ENCODE measurements around the gene MAP2.

The MAP2 gene

DNA sequence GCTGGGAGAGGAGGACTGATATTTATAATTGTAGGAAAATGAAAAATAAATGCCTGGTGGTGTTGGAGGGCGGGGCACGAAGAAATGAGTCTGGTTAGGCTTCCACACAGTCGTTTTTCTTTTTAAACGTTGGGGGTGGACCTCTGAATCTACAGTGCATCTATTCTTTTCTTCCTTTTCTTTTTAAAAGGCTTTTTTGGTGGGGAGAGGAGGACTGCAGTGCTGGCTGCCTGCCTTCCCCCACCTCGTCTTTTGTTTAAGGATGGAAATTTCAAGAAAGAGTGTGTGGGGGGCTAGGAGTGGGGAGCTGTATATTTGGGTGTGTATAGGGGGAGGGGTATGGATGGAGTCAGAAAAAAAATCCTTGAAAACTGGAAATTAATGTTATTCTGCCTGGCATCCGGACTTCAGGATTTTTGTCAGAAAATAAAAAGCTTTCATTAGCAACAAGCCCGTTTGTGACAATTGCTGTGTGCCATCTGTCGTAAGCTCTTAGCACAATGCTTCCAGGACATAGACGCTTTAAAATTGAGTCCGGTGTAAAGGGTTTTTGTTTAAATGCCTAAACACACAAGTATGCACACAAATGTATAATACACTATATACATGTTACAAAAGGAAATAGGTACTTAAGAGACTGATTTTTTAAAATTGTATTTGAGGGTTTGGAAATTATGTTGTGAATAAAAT, 1.1 kb downstream of the MAP2 start:
- DNase-seq: no peak

DNA sequence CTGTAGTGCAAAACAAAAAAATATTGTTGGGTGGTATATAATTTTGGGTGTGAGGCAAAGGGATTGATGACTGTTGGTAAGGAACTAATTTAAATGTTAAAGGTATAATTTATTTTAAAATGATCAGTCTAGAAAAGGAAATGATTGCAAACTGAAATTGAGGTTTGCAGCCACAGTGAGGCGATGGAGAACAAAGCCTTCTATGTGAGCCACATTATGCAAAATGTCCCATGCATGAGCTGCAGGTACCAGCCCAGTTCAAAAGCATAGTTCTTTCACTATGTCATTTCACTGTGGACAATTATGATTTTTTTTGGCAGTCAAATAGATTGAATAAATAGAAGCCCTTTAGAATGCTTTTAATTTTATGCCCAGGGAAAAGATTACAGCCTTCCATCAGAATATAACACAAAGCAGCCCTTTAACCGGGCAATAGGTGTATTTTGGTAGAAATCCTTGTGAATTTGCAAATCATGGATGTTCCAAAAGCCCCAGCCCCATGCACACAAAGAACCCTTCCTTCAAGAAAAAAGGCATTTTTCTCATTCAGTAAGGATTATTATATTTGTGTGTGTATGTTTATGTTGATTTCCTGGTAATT, 1.7 kb downstream of the MAP2 start:
- DNase-seq: peak; percentile 58

DNA sequence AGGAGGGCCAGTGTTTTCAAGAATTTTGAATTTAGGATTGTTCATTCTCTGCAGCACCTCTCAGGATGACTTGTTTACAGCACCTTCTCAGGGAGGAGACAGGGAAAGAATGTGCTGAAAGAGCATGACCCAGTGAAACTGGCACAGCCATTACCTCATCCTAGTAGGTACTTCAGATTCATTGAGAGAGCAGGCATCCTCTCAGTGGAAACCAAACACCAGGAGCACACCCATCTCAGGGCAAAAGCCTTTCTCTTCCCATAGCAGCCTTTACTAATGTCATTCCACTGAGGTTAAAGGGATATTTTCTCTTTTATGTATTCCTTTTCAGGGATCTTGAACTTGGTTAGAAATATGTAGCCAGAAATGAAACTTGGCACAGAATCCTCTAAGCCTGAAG, 2.6 kb downstream of the MAP2 start:
- DNase-seq: peak; percentile 84

DNA sequence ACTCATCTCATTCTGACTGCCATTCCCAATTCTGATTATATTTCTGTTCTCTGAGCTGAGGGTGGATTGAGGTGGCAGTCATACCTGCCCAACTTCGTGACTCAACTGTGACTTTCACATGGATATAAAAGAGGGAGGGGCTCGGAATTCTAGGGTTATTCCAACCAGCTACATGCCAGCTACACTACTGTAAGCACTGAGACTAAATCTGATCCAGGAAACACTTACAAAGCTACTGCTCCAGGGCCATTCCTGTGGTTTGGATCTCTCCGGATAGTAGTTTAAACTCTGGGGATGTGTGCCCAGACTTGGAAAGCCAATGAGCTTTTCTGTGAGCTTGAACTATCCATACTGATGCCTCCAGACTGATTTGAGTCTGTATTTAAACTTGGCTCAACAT, 7.9 kb downstream of the MAP2 start:
- DNase-seq: no peak

DNA sequence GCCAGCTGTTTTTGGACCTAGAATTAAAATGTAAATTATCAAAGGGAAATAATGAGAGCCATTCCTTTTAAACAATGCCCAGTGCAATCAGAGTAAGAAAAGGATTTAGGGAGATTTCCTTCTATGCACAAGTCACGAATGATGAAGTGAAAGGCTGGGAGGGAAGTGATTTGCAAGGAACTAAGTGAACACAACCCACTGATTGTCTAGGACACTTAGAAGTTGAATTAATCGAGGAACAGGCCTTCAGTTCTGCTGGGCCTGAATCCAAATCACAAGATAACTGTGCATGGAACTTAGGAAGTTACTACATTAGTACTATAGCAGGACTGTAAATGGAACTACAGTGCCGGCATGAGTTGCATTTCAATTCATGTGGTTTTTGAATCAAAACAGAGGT, 17.7 kb downstream of the MAP2 start:
- DNase-seq: no peak

DNA sequence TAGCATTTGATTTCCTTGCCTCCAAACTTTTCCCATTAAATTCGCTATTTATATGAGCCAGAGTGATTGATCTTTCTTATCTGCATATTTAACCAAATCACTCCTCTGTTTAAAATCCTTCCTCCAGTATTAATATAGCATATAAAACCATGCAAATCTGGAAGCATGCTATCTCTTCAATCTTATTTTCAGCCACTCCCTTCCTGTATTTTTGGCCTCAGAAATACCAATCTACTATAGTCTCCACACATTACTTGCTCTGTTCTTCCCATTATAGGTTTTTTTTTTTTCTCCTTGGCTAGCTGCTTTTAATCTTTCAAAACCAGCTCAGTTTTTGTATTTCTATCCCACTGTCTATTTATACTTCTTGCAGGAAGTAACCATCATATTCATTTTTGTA, 19.1 kb downstream of the MAP2 start:
- DNase-seq: no peak

DNA sequence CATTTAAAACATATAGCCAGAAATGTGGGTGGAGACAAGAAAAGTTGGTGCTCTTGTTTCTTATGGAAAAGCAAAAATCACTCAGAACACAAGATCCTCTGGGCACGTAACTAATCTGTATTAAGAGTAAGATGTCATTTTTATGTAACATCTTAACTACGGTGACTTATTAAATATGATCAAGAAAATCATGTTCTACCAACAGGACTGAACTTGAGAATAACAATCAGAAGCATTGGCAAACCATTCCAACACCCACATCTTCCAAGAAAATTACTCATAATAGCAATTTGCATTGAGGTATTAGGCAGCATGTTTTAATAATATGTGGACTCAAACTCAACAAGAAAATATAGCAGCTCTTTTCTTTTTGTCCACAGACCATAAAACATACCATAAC, 21.6 kb downstream of the MAP2 start:
- no peak for DNase-seq

DNA sequence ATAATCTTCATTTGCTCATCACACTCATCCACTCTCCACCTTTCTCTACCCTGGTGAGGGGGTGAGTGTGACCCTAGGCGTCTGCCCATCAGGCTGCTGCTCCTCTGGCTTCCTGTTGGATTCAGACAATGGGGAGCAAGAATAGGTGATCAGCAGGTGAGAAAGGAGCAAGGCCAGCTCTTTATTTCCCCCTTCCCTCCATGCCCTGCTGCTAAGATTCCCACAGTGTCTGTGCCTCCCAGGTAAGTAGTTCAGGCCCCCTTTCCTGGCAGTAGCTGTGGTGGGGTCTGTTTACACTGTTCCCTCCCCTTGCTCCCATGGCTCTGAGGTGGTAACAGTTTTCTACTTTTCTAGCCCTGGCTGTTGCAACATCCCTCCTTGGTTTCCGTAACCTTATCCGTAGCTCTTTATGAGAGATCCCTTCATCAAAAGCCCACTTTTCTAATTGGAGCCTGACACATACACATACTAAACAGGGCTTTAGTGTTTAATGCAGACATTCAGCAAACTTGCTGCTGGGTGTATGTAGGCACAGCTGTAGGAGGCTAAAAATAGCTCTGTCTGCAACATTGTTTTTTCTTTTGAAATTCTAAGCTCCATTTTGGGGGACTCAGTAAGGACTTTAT, 27.5 kb downstream of the MAP2 start:
- peak; percentile 13 for DNase-seq

DNA sequence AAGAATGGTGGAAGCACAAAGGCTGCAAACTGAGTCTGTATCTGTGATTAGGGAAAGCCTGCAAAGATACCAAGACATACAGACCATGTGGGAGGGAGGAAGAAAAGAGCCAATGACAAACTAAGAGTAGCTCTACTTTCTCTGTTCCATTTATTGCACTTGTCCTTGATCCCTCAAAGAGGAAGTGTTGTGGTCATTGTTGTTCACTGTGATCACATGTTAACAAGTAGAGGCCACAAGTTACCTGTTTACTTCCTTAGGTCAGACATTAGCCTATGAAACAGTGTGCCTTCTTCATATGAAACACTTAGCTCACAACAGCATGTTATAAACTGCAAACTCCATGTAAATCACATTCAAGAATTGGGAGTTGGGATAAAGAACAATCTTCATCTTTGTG, 32.6 kb downstream of the MAP2 start:
- no peak for DNase-seq

DNA sequence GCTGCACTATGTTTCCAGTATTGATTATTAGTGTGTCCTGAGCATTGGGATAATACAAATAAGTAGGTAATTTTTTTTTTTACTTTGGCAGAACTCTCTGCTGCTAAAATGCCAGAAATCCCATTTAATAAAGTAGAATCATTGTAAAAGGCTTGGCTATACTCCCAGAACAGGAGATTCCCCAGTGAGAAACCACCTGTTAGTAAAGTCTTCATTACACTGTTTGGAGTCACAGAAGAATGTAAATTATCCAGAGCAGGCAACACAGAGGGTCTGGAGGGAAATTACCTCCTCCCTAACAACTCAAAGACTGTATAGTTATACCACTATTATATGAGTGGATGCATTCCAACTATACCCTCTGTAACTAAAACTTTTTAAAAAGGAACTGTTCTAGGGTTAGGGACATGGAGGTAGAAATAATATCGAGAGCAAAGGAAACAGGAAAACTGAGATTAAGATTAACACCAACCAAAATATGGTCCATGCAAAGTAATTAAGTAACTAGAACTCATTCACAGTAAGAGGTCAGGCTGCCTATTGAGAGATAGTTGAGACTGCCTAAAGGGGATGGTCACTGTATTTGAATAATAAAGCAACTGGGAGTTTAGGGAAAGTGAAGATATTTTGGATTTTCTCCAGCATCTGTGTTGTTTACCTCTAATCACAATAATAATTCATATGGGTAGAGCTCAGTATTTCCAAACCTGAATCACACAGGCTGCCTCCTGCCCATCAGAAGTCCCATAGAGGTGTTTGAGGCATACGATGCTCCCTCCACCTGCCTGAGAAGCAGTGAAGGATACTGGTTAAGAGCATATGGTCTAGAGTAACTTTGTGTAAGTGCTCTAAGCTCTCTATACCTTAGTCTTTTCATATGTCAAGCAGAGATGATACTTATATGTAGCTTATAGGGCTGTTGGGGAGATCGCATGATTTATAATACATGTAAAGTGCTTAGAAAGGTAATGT, 34.4 kb downstream of the MAP2 start:
- peak; percentile 54 for DNase-seq

DNA sequence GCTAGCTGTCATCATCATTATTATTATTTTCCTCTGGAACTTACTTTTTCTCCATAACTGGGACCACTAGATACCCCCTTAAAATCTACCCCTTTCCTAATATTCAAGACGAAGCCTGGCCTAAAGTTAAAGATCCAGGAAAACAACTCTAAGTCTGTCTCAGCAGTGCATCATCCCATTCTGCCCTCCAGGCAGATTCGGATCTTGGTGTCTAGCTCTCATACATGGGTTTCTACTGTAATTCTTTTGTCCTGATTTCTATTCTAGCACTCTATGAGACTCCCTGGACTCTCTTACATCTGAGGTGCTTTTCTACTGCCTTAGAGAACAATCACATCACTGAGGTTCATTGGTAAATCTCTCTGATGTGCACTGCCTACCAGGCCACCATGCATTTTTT, 35.5 kb downstream of the MAP2 start:
- no peak for DNase-seq

DNA sequence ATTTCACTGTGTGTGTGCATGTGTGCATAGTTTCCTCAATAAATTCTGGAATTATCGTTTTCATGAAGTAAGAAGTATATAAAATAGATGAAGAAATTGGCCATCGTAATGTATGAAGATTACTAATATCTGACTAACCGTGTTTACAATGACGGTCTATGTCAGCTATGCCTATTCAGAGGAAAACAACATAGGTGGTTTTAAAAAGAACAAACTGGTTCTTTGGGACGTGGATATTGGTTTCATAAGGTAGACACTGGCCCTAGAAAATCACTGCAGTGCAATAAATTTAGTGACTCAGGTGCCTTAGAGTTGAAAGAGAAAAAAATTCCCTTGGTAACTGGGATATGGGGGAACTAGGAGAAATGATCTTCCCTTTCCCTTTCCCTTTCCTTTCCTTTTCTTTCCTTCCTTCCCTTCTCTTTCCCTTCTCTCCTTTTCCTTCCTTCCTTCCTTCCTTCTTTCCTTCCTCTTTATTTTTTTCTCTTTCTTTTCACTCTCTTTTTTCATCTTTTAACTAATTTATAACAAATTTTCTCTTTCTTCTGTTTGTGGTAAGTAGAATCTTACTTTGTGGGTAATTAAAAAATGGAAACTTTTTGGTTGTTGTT, 36.4 kb downstream of the MAP2 start:
- DNase-seq: no peak

DNA sequence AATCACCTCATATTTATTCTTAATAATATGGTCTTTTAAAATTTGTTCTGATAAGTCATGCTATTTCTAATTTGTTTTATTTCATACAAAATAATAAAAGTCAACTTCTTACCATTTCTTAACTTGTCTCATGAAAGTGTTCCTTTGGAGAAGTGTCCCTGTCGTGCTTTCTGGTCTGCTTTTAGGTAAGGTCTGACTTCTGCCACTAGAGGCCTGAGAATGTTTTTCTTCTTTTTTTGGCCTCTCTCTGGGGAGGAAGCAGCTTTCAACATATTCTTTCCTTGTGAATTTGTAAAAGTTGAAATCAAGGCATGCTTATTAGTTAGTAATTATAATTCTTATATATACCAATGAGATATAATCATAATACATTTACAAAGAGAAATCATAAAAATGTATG, 39.4 kb downstream of the MAP2 start:
- DNase-seq: no peak

DNA sequence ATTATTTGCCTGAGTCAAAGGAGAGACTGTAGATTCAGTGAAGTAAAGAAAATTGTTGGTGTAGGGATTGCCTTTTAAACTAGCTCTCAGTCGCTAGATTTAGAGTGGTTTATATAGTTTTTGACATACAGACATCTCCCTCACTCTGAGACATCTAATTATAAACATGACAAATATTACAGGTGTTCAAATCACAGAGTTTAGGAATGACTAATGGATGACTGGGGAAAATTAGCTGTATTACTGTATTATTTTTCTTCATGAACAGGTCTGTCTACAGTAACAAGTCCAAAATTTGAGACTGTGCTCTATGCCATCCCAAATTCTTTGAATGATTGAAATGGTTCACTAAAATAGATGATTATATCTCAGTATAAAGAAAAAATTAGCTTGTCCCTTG, 40.0 kb downstream of the MAP2 start:
- DNase-seq: no peak

DNA sequence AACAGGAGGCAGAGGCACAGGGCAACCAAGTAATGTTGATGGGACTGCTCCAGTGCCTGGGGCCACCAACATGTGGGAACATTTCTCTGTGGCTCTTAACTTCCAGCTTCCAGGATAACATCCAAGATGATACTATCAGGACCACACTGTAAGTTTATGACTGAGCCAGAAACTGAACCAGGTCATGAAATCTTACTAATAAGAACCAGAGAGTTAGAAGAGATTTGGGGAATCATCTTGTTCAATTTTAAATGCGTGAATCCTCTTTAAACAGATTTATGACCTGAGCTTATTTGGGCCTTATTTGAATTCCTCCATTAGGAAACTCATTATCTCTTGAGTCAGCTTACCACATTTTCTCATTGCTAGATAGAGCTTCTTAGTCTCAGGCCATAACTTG, 45.0 kb downstream of the MAP2 start:
- DNase-seq: no peak

DNA sequence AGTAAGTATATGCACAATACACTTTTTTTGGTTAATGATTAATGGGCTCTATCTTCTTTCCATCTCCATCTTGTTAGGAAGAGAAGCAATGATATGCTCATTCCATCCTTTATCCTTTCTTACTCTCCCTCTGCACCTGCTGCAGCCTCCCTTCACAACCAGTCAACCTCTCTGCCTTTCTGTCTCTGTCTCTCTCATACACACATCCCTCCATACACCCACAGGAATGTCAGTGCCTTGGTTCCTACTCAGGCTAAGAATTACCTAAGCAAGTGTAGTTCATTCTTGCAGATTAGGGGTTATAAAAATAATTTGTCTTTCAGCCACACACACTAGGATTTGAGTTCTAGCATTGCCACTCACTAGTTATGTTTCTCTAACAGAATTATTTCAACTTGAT, 45.6 kb downstream of the MAP2 start:
- no peak for DNase-seq

DNA sequence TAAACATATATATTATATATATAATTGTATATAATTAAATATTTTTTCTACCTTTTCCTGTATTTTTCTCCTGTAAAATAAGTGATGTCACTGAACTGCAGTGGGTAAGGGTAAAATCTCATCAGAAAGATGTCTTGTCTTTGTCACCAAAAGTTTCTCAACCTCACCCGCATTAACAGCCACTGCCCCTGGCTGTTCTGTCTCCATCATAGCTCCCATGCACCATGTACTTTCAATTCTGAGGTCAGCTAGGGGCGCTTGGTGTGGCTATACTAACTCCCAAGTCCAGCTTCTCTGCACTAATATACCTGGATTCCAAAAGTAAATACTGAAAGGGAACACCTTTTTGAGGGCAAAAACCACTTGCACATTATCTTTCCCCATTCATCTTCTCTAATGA, 46.6 kb downstream of the MAP2 start:
- DNase-seq: no peak

DNA sequence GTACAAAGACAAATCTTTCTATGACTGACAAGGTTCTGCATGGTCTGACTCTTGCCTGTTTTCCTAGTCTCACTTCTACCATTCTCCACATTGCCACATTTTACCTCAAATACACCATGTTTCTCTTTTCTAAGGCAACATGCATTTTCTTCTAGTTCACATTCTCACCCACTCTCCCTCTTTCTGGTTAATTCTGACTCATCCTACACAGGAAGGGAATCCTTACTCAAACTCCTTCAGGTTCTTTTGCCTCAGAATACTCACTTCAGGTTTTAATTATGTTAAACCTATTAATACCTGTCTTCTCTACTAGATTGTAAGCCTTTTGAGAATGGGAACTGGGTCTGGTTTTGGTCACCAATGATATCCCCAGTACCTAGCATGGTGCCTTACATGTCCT, 47.2 kb downstream of the MAP2 start:
- DNase-seq: no peak

DNA sequence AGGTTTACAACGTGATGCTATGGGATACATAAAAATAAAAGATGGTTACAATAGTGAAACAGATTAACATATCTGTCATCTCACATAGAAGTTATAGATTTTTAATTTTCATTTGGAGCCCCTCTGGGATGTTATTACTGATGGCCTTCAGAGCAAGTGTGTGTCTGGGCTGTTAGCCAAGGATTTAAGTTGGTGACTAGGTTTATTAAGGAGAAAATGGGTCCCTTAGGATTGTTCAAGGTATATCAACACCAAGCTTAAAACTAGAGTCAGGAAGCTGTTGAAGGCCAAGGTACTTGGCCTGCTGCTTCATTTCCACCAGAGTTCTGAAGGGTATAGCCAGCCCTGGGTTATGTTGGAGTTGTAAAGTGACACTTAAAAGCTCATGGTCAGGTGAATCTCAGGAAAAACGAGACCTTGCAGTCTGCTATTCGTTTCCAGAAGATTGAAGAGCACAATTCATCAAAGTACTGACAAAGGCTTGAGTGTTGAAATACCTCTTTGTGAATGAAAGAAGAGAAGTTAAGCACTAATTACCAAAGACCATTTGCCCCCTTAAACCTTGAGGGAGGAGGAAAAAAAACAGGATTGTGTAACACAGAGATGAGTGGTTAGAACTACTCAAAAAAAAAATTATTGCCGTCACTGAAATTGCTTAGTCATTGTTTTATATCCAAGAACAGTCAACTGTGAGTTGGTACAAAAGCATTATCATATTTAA, 48.4 kb downstream of the MAP2 start:
- DNase-seq: peak; percentile 75

DNA sequence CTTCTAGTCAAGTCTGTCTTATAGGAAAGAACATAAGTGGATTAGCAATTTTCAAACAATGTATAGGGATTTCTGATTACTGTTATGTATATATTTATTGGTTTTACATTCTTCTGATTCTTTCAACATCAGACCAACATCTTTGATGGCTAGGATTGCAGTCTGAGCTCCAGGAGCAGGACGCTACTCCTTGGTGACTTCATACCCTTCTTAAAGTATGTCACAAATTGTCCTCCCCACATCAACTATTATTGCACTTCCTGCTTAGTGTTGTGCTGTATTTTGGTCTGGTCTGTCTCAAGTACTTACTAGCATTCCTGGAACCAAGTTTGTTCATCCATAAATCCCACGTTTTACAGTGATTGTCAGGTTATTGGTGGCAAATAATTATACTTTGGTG, 49.0 kb downstream of the MAP2 start:
- no peak for DNase-seq

DNA sequence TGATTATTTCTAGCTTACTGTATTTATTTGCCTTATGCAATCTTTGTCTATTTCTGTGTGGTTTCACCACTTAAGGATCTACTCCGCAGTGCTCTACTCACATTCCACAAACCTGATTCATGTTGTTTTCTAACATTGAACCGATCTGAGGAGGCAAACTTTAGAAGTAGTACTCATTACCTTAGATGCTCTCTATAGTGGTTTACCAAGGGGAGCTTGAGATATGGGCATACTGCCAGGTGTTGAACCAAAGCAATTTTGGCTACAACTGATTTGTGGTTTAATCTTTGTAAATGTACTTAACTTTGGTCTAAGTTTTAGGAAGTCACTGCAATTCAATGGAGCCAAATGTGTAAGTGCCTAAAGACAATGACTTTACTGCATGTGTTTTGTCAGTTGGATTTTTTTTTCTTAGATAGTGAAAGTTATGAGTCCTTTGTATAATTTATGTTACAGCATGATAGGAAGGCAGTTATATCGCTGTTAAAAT, 50.1 kb downstream of the MAP2 start:
- peak; percentile 38 for DNase-seq

DNA sequence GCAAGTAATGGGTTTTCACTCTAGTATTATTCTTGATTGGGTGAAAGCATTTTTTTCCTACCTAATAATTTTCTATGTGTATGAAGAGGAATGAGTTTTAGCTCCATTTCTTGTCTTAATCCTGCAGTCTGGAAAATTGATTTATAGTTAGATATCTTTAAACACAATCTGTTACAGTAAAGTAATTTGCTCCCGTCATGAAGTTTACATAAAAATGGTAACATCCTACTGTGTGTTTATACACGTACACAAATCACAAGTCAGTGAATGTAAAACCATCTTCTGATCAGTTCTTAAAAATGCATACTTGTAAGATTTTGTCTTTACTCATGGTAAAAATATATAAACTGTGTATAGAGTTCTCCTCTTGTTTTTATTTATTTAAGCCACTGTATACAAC, 51.1 kb downstream of the MAP2 start:
- no peak for DNase-seq

Data from NCI-H1105 treated with DMSO at 0.1 percent for 48 hours (cell line).